NCI-H2107 treated with DMSO at 0.1 percent for 48 hours (cell line): ENCODE measurements around the gene DTNB.
"Not testable (repeated sequence)": the region's sequence is repeated elsewhere in the genome, so short reads cannot be mapped to it uniquely, and the experiment has no call there.

ENCODE experiments used
- DNase-seq: peaks from one replicate; lab custom pipeline; 2025; ENCODE audit not compliant: unreplicated experiment; lab: John Stamatoyannopoulos, UW

Gene DTNB

GRCh38 chr2:25426326-25426725 is 247.1 kb downstream of the DTNB start:
- no peak for DNase-seq

GRCh38 chr2:25424426-25425028 is 248.8 kb downstream of the DTNB start:
- DNase-seq: no peak

DNA sequence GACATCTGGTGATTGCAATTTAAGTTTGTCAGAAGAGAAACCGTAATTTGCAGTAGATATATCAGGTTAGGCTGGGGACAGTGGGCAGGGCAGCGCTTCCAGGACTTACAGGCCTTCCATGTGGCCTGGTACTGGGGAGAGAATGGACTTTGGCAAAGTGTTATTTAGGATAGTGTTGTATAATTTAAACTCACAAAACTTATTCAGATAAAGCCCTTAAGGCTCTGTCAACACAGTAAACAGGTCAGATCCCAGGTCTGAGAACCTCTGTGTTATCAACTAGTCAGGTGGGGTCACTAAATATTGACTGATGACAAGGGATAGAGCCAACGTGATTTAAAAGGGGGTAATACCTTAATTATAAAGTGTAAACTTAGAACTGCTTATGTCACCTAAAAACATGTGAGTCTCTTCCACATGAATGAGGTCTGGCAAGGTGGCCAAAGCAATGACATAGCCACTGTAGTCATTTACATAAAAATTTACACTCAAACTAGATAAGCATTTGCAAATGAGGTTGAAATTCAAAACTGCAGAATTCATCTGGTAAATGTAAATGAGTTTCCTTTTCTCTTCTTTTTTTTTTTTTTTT is 251.5 kb downstream of the DTNB start:
- no peak for DNase-seq

DNA sequence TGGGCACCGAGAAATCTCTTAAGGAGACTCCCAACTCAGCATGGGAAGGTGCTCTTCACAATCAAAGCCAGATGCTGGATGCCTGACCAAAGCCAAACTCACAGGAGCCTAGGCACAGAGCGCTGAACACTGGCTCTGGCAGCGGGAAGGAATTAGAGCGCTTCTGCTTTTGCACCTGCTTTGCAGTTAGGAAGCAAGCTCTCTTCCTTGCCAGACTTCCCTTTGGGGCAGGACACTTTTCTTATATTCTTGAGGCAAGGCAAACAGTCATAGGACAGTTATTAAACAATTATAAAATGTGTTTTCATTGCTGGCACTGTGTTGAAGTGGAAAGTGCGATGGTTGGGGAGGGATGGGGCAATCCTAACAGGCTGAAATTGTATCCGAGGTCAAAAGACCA is 252.1 kb downstream of the DTNB start:
- no peak for DNase-seq

- no peak for DNase-seq
Measured at GRCh38 chr2:25420820-25421237, 252.5 kb downstream of the DTNB start.

DNA sequence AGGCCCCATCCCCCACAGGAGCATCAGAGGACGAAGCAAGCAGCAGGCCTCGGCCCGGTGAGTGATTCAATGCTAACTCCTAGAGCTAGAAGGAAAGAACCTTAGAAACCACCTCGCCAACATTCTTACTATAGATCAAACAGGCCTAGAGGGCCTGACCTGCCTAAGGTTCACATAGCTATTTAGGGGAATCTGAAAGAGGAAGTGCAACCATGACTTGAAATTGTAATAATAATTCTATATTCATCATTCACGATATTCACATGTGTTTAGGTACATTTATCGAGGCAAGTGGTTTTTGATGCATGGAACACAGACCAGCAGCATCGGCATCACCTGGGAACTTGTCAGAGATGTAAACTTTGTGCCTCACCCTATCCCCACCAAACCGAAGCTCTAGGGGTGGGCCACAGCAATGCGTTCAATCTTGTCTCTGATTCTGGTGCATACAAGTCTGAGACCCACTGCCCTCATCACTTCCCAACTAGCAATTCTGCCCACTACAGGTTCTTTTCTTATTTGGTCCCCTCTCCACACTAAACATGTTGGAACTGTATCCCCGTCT is 253.6 kb downstream of the DTNB start:
- no peak for DNase-seq

DNA sequence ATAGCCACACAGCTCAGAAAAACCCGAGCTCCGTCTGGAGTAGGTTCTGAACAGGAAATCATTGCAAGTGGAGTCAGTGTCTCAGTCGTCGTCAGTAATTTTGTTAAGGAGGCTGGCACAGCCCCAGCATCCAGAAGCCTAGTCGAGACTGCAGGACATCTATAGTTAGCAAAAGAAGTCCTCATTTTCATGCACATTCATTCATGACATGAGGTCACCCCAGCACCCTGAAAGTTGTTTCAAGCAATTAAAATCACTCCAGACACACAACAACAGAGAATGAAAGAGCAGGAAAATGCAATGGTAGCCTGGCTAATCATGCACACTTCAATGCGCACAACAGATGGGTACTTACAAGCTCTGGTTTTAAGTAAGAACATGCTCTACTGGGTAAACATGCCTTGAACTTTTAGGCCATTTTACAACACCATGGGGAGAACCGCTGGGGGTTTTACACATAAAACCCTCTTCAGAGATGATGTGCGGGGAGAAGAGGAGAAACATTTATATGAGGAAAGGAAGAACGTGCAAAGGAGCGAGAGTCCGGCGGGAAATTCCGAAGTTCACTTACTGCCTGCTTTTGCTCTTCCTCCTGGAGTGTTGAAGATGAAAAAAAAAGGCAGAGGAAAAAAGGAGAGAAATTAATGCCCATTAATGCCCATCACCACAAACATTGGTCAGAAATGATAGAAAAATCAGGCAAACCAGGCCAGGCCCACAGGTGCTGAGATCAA is 254.3 kb downstream of the DTNB start:
- DNase-seq: no peak

- DNase-seq: no peak
Measured at GRCh38 chr2:25417715-25418369, 255.5 kb downstream of the DTNB start.

DNA sequence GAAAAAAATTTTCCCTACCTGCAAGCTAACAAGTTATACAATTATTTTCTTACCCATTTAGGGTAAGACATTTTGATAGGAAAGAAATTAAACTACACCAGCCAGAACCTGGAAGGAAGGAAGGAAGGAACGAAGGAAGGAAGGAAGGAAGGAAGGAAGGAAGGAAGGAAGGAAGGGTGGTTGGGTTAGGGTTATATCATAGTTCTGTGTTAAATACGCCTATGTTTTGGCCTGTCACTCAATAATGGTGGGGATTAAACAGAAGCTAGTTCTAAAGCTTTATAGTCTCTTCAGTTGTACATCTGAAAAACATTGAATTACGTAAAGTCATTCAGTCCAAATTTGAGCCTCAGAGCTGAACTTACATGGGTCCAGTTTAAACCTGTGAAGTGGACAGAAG is 256.7 kb downstream of the DTNB start:
- no peak for DNase-seq

GRCh38 chr2:25414781-25415180 is 258.6 kb downstream of the DTNB start:
- DNase-seq: no peak

- not testable (repeated sequence) for DNase-seq
Measured at GRCh38 chr2:25413409-25413808, 260.0 kb downstream of the DTNB start.

GRCh38 chr2:25411753-25412152 is 261.6 kb downstream of the DTNB start:
- no peak for DNase-seq

DNA sequence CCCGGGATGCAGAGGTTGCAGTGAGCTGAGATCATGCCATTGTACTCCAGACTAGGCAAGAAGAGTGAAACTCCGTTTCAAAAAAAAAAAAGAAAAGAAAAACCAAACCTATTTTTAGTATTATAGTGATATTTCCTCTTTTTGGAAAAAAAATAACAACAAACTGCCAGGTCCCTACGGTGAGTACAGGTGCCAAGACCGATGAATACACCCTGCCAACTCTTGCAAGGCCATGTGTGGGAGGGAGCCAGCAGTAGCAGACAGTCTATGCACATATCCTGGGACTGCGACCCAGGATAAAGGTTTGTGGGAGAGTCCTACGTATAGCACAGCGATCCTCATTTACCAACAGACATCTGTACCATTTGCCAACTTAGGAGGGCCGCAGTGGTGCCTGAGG is 262.1 kb downstream of the DTNB start:
- DNase-seq: no peak

GRCh38 chr2:25410370-25410769 is 263.0 kb downstream of the DTNB start:
- no peak for DNase-seq

GRCh38 chr2:25409468-25409867 is 263.9 kb downstream of the DTNB start:
- no peak for DNase-seq

DNA sequence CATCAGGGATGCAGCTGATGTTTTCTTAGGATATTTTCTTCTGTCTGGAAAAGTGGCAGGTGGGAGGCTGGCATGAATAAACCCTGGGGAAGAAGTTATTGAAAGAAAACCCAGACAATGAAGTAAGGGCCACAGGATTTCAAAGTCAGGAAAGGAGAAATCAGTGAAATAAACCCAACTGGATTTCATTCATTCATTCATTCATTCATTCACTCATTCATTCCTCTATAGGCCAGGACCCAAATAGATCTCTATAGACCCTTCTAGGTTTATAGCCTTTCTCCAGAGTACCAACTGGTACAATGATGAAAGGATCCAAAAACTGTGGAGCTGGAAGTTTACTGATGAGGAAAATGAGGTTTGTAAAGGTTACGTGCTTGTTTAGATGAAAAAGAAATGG is 264.3 kb downstream of the DTNB start:
- DNase-seq: no peak

DNA sequence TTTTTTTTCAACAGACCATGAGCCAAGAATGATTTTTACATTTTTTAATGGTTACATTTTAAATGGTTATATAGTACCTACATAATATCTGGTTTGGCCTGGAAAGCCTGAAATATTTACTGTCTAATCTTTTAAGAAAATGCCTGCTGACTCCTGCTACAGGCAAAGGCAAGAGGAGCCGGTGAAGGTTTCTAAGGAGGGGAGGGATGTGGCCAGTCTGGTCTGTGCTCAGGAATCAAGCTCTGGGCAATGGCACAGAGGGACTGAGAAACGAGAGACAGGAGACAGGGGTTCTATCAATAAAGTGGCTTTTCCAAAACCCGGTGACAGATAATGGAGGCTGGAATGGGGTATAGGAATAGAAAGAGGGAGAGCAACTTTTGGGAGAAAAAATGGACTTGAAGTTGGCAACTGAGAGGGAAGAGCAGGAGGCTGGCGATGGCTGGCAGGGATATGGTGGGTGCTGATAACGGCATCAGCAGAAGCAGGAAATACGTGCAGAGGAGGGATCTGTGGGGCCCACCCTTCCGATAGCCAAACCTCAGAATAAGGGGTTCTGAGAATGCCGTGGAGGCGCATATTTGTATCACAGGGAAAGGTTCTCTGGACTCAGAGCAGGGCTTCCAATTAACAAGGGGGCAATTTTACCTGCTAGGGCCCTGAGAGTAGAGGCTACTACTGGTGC is 267.6 kb downstream of the DTNB start:
- DNase-seq: no peak

DNA sequence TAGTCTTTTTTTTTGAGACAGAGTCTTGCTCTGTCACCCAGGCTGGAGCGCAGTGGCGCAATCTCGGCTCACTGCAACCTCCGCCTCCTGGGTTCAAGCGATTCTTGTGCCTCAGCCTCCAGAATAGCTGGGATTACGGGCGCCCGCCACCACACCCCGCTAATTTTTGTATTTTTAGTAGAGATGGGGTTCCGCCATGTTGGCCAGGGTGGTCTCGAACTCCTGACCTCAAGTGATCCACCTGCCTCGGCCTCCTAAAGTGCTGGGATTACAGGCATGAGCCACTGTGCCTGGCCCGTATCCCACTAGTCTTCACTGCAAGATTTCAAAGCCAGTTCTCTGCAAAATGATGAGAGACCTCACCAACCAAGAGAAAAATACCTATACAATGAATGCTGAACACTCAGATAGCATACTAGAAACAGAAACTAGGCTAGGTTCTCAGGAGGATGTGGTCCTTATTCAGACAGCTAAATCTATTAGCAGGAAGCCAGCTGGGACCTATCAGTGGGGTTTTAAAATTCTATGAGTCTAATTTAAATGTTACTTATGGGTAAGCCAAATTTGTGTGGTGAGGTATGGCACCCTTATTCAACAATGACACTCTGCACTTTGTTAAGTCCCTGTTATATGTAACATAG is 270.1 kb downstream of the DTNB start:
- DNase-seq: not testable (repeated sequence)

DNA sequence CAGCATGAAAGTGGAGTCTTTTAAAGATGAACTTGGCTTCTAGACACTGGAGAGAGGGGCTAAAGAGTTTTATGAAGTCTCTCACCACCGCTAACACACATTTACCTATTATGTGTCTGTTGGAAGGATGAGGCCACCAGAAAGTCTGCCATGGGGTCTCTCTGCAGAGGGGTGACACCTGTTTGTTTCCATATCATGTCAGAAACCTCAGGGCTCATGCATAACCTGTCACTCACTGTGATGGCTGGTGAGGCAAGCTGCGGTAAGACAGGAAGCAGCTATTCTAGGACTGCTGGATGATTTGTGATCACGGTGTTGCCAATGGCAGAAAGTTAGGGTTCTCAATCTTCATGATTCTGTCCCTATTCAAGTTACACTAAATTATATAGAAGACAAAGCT is 270.9 kb downstream of the DTNB start:
- DNase-seq: no peak

DNA sequence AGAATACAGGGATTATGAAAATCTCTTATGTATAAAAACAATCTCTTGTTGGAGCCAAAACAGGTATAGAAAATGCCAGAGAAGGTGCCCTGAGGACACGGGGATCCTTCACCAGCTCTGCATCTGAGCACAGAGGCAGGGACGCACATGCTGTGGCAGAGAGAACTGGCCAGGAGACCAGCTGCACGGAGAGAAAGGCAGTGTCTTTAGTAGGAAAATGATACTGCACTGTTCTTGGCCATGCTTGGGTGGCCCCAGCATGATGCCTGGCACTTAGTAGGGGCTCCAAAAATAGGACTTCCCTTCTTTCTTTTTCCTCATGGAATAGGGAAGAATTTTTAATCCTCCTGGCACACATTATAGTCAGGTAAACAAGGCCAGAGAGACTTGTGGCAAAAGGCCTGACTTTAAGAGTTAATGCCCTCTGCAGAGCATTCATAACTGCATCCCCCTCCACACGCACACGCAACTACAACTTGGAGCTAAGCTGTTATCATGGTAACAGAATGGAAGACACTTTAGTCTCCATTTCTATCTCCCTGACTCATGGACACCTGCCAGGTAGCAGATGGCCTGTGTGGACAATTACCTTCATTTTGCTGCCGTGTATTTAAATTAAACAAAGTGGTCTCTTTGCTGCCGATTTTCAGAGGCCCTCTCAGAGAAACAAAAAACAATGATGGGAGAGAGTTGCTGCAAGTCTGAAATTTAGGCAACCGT is 271.9 kb downstream of the DTNB start:
- DNase-seq: peak; percentile 40
